ENCODE data around the gene DAAM1.

DNA sequence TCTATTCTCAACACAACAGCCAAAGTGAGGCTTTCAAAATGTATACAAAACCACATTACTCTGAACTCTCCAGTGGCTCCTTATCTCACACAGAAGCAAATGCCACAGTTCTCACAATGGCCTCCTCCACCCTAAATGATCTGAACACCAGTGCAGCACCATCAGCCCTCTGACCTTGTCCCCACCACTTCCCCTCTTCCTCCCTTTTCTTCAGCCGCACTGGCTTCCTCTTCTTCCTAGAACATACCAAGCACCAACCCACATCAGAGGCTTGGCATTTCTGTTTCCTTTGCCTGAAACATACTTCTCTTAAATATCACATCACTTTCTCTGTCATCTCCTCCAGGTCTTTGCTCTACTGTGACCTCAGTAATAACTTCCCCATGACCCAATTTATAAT lies 210.4 kb downstream of the DAAM1 start:
- TF ChIP-seq, protein P1, sequence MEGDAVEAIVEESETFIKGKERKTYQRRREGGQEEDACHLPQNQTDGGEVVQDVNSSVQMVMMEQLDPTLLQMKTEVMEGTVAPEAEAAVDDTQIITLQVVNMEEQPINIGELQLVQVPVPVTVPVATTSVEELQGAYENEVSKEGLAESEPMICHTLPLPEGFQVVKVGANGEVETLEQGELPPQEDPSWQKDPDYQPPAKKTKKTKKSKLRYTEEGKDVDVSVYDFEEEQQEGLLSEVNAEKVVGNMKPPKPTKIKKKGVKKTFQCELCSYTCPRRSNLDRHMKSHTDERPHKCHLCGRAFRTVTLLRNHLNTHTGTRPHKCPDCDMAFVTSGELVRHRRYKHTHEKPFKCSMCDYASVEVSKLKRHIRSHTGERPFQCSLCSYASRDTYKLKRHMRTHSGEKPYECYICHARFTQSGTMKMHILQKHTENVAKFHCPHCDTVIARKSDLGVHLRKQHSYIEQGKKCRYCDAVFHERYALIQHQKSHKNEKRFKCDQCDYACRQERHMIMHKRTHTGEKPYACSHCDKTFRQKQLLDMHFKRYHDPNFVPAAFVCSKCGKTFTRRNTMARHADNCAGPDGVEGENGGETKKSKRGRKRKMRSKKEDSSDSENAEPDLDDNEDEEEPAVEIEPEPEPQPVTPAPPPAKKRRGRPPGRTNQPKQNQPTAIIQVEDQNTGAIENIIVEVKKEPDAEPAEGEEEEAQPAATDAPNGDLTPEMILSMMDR (IDR thresholded peaks at IDR 0.05) = no peak
- no peak for TF ChIP-seq POLR2A (IDR thresholded peaks at IDR 0.05)
